ENCODE measurements around the gene LIMS1.

DNA sequence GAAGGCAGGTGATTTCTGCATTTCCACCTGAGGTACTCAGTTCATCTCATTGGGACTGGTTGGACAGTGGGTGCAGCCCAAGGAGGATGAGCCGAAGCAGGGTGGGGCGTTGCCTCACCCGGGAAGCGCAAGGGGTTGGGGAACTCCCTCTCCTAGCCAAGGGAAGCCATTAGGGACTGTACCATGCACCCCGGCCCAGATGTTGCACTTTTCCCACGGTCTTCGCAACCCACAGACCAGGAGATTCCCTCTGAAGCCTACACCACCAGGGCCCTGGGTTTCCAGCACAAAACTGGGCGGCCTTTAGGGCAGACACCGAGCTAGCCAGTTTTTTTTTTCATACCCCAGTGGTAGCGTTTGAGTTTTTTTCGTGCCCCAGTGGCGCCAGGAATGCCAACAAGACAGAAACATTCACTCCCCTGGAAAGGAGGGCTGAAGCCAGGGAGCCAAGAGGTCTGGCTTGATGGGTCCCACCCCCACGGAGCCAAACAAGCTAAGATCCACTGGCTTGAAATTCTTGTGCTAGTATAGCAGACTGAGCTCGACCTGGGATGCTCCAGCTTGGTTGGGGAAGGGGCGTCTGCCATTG lies 109.1 kb downstream of the LIMS1 start:
- TF ChIP-seq, protein P1, sequence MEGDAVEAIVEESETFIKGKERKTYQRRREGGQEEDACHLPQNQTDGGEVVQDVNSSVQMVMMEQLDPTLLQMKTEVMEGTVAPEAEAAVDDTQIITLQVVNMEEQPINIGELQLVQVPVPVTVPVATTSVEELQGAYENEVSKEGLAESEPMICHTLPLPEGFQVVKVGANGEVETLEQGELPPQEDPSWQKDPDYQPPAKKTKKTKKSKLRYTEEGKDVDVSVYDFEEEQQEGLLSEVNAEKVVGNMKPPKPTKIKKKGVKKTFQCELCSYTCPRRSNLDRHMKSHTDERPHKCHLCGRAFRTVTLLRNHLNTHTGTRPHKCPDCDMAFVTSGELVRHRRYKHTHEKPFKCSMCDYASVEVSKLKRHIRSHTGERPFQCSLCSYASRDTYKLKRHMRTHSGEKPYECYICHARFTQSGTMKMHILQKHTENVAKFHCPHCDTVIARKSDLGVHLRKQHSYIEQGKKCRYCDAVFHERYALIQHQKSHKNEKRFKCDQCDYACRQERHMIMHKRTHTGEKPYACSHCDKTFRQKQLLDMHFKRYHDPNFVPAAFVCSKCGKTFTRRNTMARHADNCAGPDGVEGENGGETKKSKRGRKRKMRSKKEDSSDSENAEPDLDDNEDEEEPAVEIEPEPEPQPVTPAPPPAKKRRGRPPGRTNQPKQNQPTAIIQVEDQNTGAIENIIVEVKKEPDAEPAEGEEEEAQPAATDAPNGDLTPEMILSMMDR (IDR thresholded peaks at IDR 0.05): no peak
- TF ChIP-seq POLR2A (IDR thresholded peaks at IDR 0.05): no peak
